Liver (tissue), 9 donors: ENCODE results near the gene DUSP14. TPM values are rescaled to one million over a fixed set of nuclear protein-coding genes. Genes with fewer than 3 reads are reported as not detected.

ENCODE experiments used
- DNase-seq: peaks from one replicate; pipeline ENCODE4 v3.0.0-alpha.2; 2017; ENCODE audit warnings: low spot score
- H3K27ac ChIP-seq, 2 donors: one replicate each; pipeline ENCODE4 v1.7.0; 2013; ENCODE audit warnings: inconsistent platforms in 2 of 2, low read length in 2 of 2, control low read depth in 1 of 2, low read depth in 1 of 2, mild to moderate bottlenecking in 1 of 2
- H3K27me3 ChIP-seq, 4 donors: one replicate each; pipeline versions ENCODE4 v1.6.1 to v1.7.0; 2013; ENCODE audit warnings: low read length in 3 of 4, inconsistent platforms in 1 of 4, mild to moderate bottlenecking in 1 of 4, moderate library complexity in 1 of 4; ENCODE audit not compliant: control insufficient read depth in 4 of 4, insufficient read depth in 4 of 4
- H3K36me3 ChIP-seq, 4 donors: one replicate each; pipeline versions ENCODE4 v1.6.1 to v1.7.0; 2013; ENCODE audit warnings: low read length in 3 of 4, mild to moderate bottlenecking in 3 of 4, low read depth in 1 of 4, moderate library complexity in 1 of 4; ENCODE audit not compliant: control insufficient read depth in 4 of 4, insufficient read depth in 3 of 4
- H3K4me1 ChIP-seq, 4 donors: one replicate each; pipeline versions ENCODE4 v1.6.1 to v1.7.0; 2013; ENCODE audit warnings: low read length in 3 of 4, mild to moderate bottlenecking in 3 of 4, moderate library complexity in 1 of 4; ENCODE audit not compliant: control insufficient read depth in 4 of 4, insufficient read depth in 4 of 4
- H3K4me3 ChIP-seq, 3 donors: one replicate each; pipeline versions ENCODE4 v1.6.1 to v1.7.0; 2013; ENCODE audit warnings: low read length in 3 of 3, control low read depth in 1 of 3, low read depth in 1 of 3, mild to moderate bottlenecking in 1 of 3
- H3K9ac ChIP-seq, 2 donors: one replicate each; pipeline ENCODE4 v1.7.0; 2013; ENCODE audit warnings: low read length in 2 of 2, mild to moderate bottlenecking in 2 of 2, moderate library complexity in 2 of 2, control low read depth in 1 of 2, low read depth in 1 of 2
- H3K9me3 ChIP-seq, 4 donors: one replicate each; pipeline versions ENCODE4 v1.6.1 to v1.7.0; 2013; ENCODE audit warnings: low read length in 3 of 4; ENCODE audit not compliant: control insufficient read depth in 4 of 4
- EGR1 ChIP-seq, 2 donors: IDR thresholded peaks; 2 replicates each; pipeline ENCODE4 v1.6.1; 2016 to 2018; ENCODE audit warnings: antibody characterized with exemption in 2 of 2, low read depth in 2 of 2
- FOXA1 ChIP-seq: IDR thresholded peaks from 2 replicates; pipeline ENCODE4 v1.6.1; 2016; ENCODE audit warnings: antibody characterized with exemption
- FOXA2 ChIP-seq: IDR thresholded peaks from 2 replicates; pipeline ENCODE4 v1.6.1; 2016; ENCODE audit warnings: antibody characterized with exemption
- GABPA ChIP-seq, 2 donors: IDR thresholded peaks in 1 of 2; conservative IDR thresholded peaks in 1 of 2; 2 replicates each; pipeline ENCODE4 v1.6.1; 2016; ENCODE audit warnings: antibody characterized with exemption in 2 of 2, mild to moderate bottlenecking in 1 of 2, moderate library complexity in 1 of 2
- HNF4A ChIP-seq, 2 donors: conservative IDR thresholded peaks; 2 replicates each; pipeline ENCODE4 v1.6.1; 2016; ENCODE audit warnings: antibody characterized with exemption in 2 of 2, mild to moderate bottlenecking in 2 of 2
- HNF4G ChIP-seq: IDR thresholded peaks from 2 replicates; pipeline ENCODE4 v1.6.1; 2016; ENCODE audit warnings: antibody characterized with exemption
- JUND ChIP-seq, 2 donors: IDR thresholded peaks; 2 replicates each; pipeline ENCODE4 v1.6.1; 2016; ENCODE audit warnings: antibody characterized with exemption in 2 of 2
- NR2F2 ChIP-seq: IDR thresholded peaks from 2 replicates; pipeline ENCODE4 v1.6.1; 2016; ENCODE audit warnings: antibody characterized with exemption
- RAD21 ChIP-seq, 2 donors: IDR thresholded peaks; 2 replicates each; pipeline ENCODE4 v1.6.1; 2016; ENCODE audit warnings: antibody characterized with exemption in 2 of 2, mild to moderate bottlenecking in 2 of 2
- RXRA ChIP-seq, 2 donors: IDR thresholded peaks; 2 replicates each; pipeline ENCODE4 v1.6.1; 2017 to 2018; ENCODE audit warnings: antibody characterized with exemption in 2 of 2, mild to moderate bottlenecking in 1 of 2
- SP1 ChIP-seq: IDR thresholded peaks from 2 replicates; pipeline ENCODE4 v1.6.1; 2018; ENCODE audit warnings: antibody characterized with exemption, mild to moderate bottlenecking
- TAF1 ChIP-seq: conservative IDR thresholded peaks from 2 replicates; pipeline ENCODE4 v1.6.1; 2016; ENCODE audit warnings: antibody characterized with exemption, mild to moderate bottlenecking
- ZBTB33 ChIP-seq: IDR thresholded peaks from 2 replicates; pipeline ENCODE4 v1.6.1; 2016; ENCODE audit warnings: antibody characterized with exemption
- WGBS: extraction: QIAGEN DNeasy Blood & Tissue Kit; methylation state at CpG from one replicate; pipeline ENCODE4 v1.1.7; 2013; 5-methylcytosine and 5-hydroxymethylcytosine counted together
- polyA plus RNA-seq, 2 donors: library from polyadenylated mRNA; stranded (reverse) in 1 of 2; unstranded in 1 of 2; fragments of 200-250 nt in 1 of 2; fragments of >200 nt in 1 of 2; fragmentation: Nextera tagmentation in 1 of 2; extraction: Ambion mirVana in 1 of 2; gene quantifications; one replicate each; pipeline versions ENCODE4 v1.2.1 to v1.2.3, GENCODE V29; 2013 to 2015
- total RNA-seq, 2 donors: library from RNA; depleted of rRNA; stranded (reverse); fragments of >200 nt; gene quantifications; one replicate each; pipeline ENCODE4 v1.2.3, GENCODE V29; 2014
- TF ChIP-seq, protein P1 (sequence below): IDR thresholded peaks from 2 replicates; pipeline ENCODE4 v1.6.1; 2016; ENCODE audit warnings: antibody characterized with exemption
- TF ChIP-seq, protein P2 (sequence below): fragments of 150-350 bp; IDR thresholded peaks from 2 replicates; pipeline ENCODE4 v1.5.1; 2017; ENCODE audit warnings: improper control_type of control experiment, low read depth, low read length; ENCODE audit not compliant: missing input control
- TF ChIP-seq, protein P3 (sequence below): IDR thresholded peaks from 2 replicates; pipeline ENCODE4 v1.6.1; 2016; ENCODE audit warnings: antibody characterized with exemption, mild to moderate bottlenecking
- donor health status: healthy.
- donor health status: healthy.
- donor health status: healthy.
- donor health status: healthy.
- donor health status: healthy.

DUSP14 gene
- total and polyA plus RNA-seq, 4 donors = 6.3 to 15.7 (median 13.8) TPM

DNA sequence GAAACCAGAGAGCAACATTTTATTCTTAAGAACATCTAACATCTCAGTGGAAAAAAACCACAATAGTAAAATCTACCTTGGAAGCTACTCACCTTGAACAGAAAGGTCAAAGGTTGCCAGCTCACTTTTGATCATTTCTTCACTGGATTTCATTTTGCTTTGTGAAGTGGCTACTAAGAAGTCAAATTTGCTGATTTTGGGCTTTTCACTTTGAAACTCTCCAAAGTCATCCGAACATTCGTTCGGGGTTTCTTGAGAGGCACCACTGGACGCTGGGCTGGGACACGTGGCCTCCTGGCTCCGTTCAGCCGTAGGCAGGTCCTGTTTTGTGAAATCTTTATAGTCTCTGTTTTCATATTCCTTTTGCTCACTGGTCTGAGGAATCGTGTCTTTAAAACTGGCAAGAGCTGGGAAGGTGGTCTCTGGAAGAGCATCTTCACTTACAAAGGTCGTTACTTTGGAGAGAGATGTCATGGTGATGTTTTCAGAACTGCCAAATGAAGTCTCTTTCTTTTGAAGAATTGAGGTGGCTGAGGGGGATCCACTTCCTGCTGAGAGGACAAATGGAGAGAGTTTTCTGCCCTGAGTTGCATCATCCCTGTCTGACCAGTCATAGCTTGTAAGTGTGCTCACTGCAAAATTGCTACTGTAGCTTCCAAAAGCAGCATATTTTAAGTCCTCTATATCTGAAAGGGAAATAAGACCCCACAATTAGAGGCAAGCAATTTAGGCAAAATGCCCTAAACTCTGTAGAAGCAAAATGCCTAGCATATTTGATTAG is 52.4 kb downstream of the DUSP14 start:
- Histone ChIP-seq H3K27me3 (no peaks in the 10 kb centered on the region), H3K4me1 (no peaks in the 10 kb centered on the region), H3K9ac (no peak overlapping the region), H3K4me3 (no peak overlapping the region), H3K27ac (no peak overlapping the region), H3K36me3 (peaks cover 8 to 49% (median 38%) of the 10 kb centered on the region in 4 donors), H3K9me3 (no peaks in the 10 kb centered on the region)
- TF ChIP-seq, protein P1, sequence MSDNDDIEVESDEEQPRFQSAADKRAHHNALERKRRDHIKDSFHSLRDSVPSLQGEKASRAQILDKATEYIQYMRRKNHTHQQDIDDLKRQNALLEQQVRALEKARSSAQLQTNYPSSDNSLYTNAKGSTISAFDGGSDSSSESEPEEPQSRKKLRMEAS = no peak
- no peak for TF ChIP-seq NR2F2
- no peak for TF ChIP-seq HNF4G
- no peak for TF ChIP-seq FOXA1
- WGBS = 92% methylated on average over 9 of the region's 9 CpGs
- no peak for DNase-seq

DNA sequence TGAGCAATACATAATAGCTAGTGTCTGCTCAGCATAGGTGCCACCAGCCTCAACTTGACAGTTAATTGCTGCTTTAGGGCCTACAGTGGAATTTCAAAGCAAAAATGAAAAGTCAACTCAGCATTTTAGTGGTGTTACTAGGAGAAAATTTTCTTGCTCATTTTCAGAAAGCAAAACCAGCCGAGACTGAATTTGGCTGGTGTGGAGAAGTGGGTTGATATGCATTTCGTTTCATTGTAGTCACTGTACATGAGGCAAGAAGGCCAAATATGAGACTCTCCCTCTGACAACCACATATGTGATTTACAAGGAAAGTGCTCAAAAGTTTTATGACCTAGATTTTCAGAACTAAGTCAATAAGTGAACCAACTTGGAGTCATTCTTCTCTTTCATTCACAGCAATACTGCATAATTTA is 54.0 kb downstream of the DUSP14 start:
- peaks cover 8 to 35% (median 29%) of the 10 kb centered on the region in 4 donors for H3K36me3 ChIP-seq
- no peak overlapping the region for H3K4me3 ChIP-seq
- no peak overlapping the region for H3K27ac ChIP-seq
- H3K9ac ChIP-seq = no peak overlapping the region
- H3K27me3 ChIP-seq = no peaks in the 10 kb centered on the region
- TF ChIP-seq, protein P1 = no peak
- TF ChIP-seq FOXA2 (no peak), NR2F2 (no peak), GABPA (IDR thresholded peaks at IDR 0.05 in 1 of 2, conservative IDR thresholded peaks at IDR 0.05 in 1 of 2) (no peak), ZBTB33 (no peak), JUND (IDR thresholded peaks at IDR 0.05) (no peak)
- WGBS = 89% methylated on average over 2 of the region's 2 CpGs
- H3K9me3 ChIP-seq = no peaks in the 10 kb centered on the region
- no peaks in the 10 kb centered on the region for H3K4me1 ChIP-seq
- DNase-seq = no peak

DNA sequence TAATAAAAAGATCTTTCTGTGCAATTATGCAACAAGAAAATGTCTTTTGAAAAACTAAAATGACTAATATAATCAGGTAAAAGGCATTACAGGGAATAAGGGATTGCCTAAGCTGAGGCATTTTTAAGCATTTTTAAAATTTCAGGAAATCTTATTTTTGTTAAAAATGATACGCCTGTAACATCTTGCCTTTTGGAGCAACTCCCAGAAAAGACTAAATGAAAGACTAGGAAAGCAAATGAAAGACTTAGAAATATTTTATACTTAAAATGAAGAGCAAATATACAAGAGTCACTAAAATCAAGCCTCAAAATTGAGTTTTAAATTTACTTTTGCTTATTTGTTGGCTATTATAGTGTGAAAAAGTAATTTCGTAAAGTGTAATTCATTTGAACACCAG is 55.8 kb downstream of the DUSP14 start:
- no peaks in the 10 kb centered on the region for H3K4me1 ChIP-seq
- H3K27ac ChIP-seq = no peak overlapping the region
- DNase-seq = no peak
- no peak overlapping the region for H3K9ac ChIP-seq
- no peaks in the 10 kb centered on the region for H3K27me3 ChIP-seq
- peaks cover 6 to 19% (median 16%) of the 10 kb centered on the region in 4 donors for H3K36me3 ChIP-seq
- no peaks in the 10 kb centered on the region for H3K9me3 ChIP-seq
- H3K4me3 ChIP-seq = no peak overlapping the region
- 97% methylated on average over 2 of the region's 2 CpGs for WGBS
- TF ChIP-seq, protein P2, sequence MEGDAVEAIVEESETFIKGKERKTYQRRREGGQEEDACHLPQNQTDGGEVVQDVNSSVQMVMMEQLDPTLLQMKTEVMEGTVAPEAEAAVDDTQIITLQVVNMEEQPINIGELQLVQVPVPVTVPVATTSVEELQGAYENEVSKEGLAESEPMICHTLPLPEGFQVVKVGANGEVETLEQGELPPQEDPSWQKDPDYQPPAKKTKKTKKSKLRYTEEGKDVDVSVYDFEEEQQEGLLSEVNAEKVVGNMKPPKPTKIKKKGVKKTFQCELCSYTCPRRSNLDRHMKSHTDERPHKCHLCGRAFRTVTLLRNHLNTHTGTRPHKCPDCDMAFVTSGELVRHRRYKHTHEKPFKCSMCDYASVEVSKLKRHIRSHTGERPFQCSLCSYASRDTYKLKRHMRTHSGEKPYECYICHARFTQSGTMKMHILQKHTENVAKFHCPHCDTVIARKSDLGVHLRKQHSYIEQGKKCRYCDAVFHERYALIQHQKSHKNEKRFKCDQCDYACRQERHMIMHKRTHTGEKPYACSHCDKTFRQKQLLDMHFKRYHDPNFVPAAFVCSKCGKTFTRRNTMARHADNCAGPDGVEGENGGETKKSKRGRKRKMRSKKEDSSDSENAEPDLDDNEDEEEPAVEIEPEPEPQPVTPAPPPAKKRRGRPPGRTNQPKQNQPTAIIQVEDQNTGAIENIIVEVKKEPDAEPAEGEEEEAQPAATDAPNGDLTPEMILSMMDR = no peak
- TF ChIP-seq TAF1 (no peak), RAD21 (IDR thresholded peaks at IDR 0.05) (no peak), FOXA2 (no peak), EGR1 (IDR thresholded peaks at IDR 0.05; ENCODE audit: low read depth in 2 of 2) (no peak), JUND (IDR thresholded peaks at IDR 0.05) (no peak), RXRA (IDR thresholded peaks at IDR 0.05) (no peak), SP1 (no peak), HNF4G (no peak), NR2F2 (no peak), HNF4A (conservative IDR thresholded peaks at IDR 0.05) (no peak), ZBTB33 (no peak)
- TF ChIP-seq, protein P1 = no peak
- TF ChIP-seq, protein P3, sequence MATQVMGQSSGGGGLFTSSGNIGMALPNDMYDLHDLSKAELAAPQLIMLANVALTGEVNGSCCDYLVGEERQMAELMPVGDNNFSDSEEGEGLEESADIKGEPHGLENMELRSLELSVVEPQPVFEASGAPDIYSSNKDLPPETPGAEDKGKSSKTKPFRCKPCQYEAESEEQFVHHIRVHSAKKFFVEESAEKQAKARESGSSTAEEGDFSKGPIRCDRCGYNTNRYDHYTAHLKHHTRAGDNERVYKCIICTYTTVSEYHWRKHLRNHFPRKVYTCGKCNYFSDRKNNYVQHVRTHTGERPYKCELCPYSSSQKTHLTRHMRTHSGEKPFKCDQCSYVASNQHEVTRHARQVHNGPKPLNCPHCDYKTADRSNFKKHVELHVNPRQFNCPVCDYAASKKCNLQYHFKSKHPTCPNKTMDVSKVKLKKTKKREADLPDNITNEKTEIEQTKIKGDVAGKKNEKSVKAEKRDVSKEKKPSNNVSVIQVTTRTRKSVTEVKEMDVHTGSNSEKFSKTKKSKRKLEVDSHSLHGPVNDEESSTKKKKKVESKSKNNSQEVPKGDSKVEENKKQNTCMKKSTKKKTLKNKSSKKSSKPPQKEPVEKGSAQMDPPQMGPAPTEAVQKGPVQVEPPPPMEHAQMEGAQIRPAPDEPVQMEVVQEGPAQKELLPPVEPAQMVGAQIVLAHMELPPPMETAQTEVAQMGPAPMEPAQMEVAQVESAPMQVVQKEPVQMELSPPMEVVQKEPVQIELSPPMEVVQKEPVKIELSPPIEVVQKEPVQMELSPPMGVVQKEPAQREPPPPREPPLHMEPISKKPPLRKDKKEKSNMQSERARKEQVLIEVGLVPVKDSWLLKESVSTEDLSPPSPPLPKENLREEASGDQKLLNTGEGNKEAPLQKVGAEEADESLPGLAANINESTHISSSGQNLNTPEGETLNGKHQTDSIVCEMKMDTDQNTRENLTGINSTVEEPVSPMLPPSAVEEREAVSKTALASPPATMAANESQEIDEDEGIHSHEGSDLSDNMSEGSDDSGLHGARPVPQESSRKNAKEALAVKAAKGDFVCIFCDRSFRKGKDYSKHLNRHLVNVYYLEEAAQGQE = no peak
